Motor neuron (in vitro differentiated cells): Measurements from ENCODE around the gene SLC35F1. TPM values are rescaled to one million over a fixed set of nuclear protein-coding genes. Genes with fewer than 3 reads are reported as not detected.
A peak's percentile ranks its signal among the peaks of the same experiment; 100 is the strongest.
"Not testable (repeated sequence)": the region's sequence is repeated elsewhere in the genome, so short reads cannot be mapped to it uniquely, and the experiment has no call there.

Experiments used
- ATAC-seq, 8 experiments: fragments of 200-7000 bp; cut with Tn5 transposase; replicated peaks in 6 of 8; 2 replicates each; pipeline ENCODE4 v1.8.0; 2021; ENCODE audit warnings: mild to moderate bottlenecking in 8 of 8, moderate library complexity in 8 of 8
- H3K27ac ChIP-seq, 2 donors: fragments of 250-450 bp; sonication (Bioruptor Pico); 2 replicates each; pipeline ENCODE4 v1.9.0; 2021; ENCODE audit warnings: antibody characterized with exemption in 2 of 2, mild to moderate bottlenecking in 2 of 2, moderate library complexity in 1 of 2
- H3K4me1 ChIP-seq, 2 donors: fragments of 250-450 bp; sonication (Bioruptor Pico); replicated peaks in 1 of 2; 2 replicates each; pipeline ENCODE4 v1.6.1; 2021; ENCODE audit warnings: antibody characterized with exemption in 2 of 2, mild to moderate bottlenecking in 2 of 2, moderate library complexity in 1 of 2
- H3K4me3 ChIP-seq, 5 donors: fragments of 250-450 bp; sonication (Bioruptor Pico); 2 replicates each; pipeline ENCODE4 v1.9.0; 2021; ENCODE audit warnings: antibody characterized with exemption in 5 of 5, mild to moderate bottlenecking in 5 of 5, moderate library complexity in 4 of 5
- WGBS, 10 experiments: fragments of 450-650 bp; shearing (Covaris generic); methylation state at CpG; one replicate each; pipeline ENCODE4 v1.0.0; 2022; 5-methylcytosine and 5-hydroxymethylcytosine counted together
- in situ Hi-C, 9 experiments: fragments of 400-800 bp; cut with MboI; loops; one replicate each; pipeline ENCODE4 v1.15.0; 2021; ENCODE audit warnings: low sequenced_read_pairs in 9 of 9, low pct_unique_long_range_greater_than_20kb in 2 of 9; ENCODE audit not compliant: unreplicated experiment in 9 of 9
- total RNA-seq, 8 experiments: library from RNA; unstranded; fragments of 300-600 nt; gene quantifications; 2 replicates each; pipeline versions ENCODE4 v1.2.3 to v1.2.4, GENCODE V29; 2022

Gene SLC35F1
- total RNA-seq, result 10 to 100 TPM in 5 of 8 experiments, under 1 TPM in 2, not detected in 1; 0.15 to 39.4 (median 30.9) TPM

- ATAC-seq, result peak; percentile 51 to 87 (median 82)
- WGBS, 10 experiments, result 0% methylated on average over 3 to 9 of the region's 82 CpGs; no CpG with 5 or more reads in 7 of the 10 experiments
- in situ Hi-C loops, result no loop called here
- peak within 1 kb of the TSS; percentile 74 to 95 (median 92) for H3K4me3 ChIP-seq
- peak within 1 kb of the TSS; percentile 72 to 84 for H3K27ac ChIP-seq
- peaks cover 4 to 20% of the 10 kb centered on the region in 2 donors for H3K4me1 ChIP-seq
Measured at GRCh38 chr6:117906958-117907600, at the start of gene SLC35F1. TSS of gene SLC35F1 (plus strand) at chr6:117907264.

DNA sequence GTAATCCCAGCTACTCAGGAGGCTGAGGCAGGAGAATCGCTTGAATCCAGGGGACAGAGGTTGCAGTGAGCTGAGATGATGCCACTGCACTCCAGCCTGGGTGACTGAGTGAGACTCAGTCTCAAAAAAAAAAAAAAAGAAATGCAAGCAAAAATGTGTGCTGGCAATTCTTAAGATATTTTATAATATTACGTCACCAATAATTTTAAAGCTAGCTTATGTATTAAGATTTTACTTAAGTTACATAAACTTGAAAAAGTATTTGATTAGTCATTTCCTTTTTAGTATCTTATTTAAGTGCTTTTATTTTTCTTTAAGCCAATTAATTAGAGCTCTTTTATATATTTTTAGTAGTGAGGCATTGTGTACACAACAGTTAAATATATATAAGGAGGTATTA lies 48.5 kb upstream of the SLC35F1 start:
- WGBS, 10 experiments, result 0 to 92% (median 60%) methylated on average over 1 to 2 of the region's 2 CpGs; no CpG with 5 or more reads in 1 of the 10 experiments
- in situ Hi-C loops, ATAC-seq, H3K27ac ChIP-seq, H3K4me1 ChIP-seq, H3K4me3 ChIP-seq: not testable (repeated sequence)

DNA sequence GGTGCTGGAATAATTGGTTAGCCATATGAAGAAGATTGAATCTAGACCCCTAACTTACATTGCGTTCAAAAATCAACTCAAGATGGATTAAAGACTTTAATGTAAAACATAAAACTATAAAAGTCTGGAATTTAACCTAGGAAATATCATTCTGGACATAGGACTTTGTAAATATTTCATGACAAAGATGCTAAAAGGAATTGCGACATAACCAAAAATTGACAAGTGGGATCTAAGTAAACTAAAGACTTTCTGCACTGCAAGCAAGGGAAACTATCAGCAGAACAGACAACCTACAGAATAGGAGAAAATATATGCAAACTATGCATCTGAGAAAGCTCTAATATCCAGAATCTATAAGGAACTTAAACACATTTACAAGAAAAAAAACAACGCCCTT lies 45.5 kb upstream of the SLC35F1 start:
- WGBS, 10 experiments, result 19 to 100% (median 90%) methylated on average over 2 to 3 of the region's 3 CpGs
- in situ Hi-C loops, result no loop called here
- Histone ChIP-seq H3K27ac (no peak overlapping the region), H3K4me1 (peaks cover 0 to 7% of the 10 kb centered on the region in 2 donors), H3K4me3 (no peak overlapping the region)
- no peak for ATAC-seq

DNA sequence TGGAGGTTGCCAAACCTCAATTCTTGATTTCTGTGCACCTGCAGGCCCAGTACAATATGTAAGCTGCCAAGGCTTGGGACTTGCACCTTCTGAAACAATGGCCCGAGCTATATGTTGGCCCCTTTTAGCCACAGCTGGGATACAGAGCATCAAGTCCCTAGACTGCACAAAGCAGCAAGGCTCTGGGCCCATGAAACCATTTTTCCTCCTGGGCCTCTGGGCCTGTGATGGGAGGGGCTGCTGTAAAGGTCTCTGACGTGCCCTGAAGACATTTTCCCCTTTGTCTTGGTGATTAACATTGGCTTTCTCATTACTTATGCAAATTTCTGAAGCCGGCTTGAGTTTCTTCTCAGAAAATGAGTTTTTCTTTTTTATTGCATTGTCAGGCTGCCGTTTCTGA lies 40.5 kb upstream of the SLC35F1 start:
- ATAC-seq, result no peak
- Histone ChIP-seq H3K4me1 (peaks cover 8 to 17% of the 10 kb centered on the region in 2 donors), H3K4me3 (no peak overlapping the region), H3K27ac (no peak overlapping the region)
- 8 to 100% (median 76%) methylated on average over 1 to 4 of the region's 4 CpGs; no CpG with 5 or more reads in 2 of the 10 experiments for WGBS, 10 experiments
- in situ Hi-C loops, result no loop called here

- WGBS, 10 experiments, result 22 to 100% (median 68%) methylated on average over 1 to 4 of the region's 4 CpGs
- no peak overlapping the region for H3K4me3 ChIP-seq
- ATAC-seq, result peak in 5 of 8 experiments; percentile 29 to 88 (median 67)
- peaks cover 8 to 17% of the 10 kb centered on the region in 2 donors for H3K4me1 ChIP-seq
- in situ Hi-C loops, result no loop called here
- H3K27ac ChIP-seq, result peak overlapping the region; percentile 23
Measured at GRCh38 chr6:117870486-117871242, 36.4 kb upstream of the SLC35F1 start.

GRCh38 chr6:117880824-117881223 lies 26.2 kb upstream of the SLC35F1 start:
- H3K4me3 ChIP-seq, result no peak overlapping the region
- no peak for ATAC-seq
- in situ Hi-C loops, result no loop called here
- 0 to 29% (median 0%) methylated on average over 1 of the region's 1 CpG; no CpG with 5 or more reads in 3 of the 10 experiments for WGBS, 10 experiments
- peaks cover 0 to 8% of the 10 kb centered on the region in 2 donors for H3K4me1 ChIP-seq
- H3K27ac ChIP-seq, result no peak overlapping the region

DNA sequence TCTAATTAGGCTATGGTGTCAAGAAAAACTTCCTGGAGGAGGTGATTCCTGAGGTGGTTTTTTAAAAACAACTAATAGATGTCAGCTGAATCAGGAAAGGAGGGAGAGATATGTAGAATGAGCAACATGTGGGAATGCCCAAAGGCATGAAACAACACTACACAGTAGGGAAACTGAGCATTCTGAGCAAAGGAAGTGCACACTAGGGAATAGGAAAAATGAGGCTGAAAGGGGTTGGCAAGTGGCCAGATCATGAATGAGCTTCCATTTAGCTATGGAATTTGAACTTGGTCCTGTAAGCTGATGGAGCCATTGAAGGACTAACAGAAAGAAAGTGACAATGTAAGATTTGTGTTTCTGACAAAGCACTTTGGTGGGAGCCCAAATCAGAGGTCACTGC lies 16.9 kb upstream of the SLC35F1 start:
- ATAC-seq, result no peak
- Histone ChIP-seq H3K4me1 (no peaks in the 10 kb centered on the region), H3K27ac (no peak overlapping the region), H3K4me3 (no peak overlapping the region)
- in situ Hi-C loops, result no loop called here

DNA sequence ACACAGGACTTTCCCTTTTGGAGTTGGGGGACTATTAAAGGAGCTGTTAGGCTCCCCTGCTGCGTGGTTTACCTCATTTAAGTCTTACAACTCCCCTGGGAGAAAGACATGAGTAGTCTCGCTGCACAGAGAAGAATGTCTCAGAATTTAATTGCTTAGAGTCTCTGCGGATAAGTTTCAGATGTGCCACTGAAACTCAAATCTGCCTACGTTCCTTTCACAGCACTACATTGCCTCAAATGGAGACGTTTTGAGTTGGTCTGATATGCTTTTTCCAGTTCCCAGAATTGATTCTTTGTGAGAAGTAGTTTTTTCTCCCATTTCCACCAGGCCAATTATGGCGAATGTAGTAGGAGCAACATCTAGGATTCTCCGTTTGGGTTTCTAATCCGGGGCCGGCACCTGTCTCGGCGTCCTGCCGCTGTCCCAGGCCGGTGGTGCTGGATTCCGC lies 532 bp upstream of the SLC35F1 start:
- ATAC-seq, result peak in 6 of 8 experiments; percentile 17 to 40 (median 26)
- 0 to 60% (median 31%) methylated on average over 1 to 14 of the region's 14 CpGs; no CpG with 5 or more reads in 1 of the 10 experiments for WGBS, 10 experiments
- in situ Hi-C loops, result no loop called here
- Histone ChIP-seq H3K4me1 (peaks cover 4 to 20% of the 10 kb centered on the region in 2 donors), H3K4me3 (peak overlapping the region; percentile 74 to 95 (median 92)), H3K27ac (peak overlapping the region; percentile 72 to 84)

DNA sequence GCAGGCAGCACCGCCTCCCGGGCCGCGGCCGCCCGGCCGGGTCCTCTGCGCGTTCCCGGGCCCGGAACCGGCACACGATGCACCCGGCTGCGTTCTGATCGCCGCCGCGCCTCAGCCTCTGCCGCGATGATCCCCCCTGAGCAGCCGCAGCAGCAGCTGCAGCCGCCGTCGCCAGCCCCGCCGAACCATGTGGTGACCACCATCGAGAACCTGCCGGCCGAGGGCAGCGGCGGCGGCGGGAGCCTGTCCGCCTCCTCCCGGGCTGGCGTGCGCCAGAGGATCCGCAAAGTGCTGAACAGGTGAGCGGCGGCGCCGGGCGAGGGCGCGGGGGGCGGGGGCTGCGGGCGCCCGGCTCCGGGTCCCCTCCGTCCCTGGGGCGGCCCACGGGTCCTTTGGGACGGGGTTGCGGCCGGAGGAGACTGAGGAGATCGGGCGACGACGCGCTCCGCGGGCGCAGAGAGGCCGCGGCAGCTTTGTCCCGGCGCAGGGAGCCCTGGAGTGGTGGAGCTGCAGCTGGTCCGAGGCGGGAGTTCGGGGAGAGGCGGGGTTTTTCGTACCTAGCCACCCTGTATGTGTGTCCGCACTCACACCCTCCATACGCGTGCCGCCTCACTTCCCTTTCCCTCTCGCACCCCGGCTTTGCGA lies 659 bp downstream of the SLC35F1 start:
- Histone ChIP-seq H3K4me3 (peak overlapping the region; percentile 74 to 95 (median 92)), H3K27ac (peak overlapping the region; percentile 72 to 84), H3K4me1 (peaks cover 4 to 20% of the 10 kb centered on the region in 2 donors)
- peak; percentile 50 to 62 (median 56) for ATAC-seq
- in situ Hi-C loops, result no loop called here
- 0% methylated on average over 2 of the region's 81 CpGs; no CpG with 5 or more reads in 9 of the 10 experiments for WGBS, 10 experiments

GRCh38 chr6:117908246-117909068 lies 1.4 kb downstream of the SLC35F1 start:
- peak; percentile 21 to 50 (median 44) for ATAC-seq
- 0 to 55% (median 13%) methylated on average over 1 to 12 of the region's 45 CpGs; no CpG with 5 or more reads in 1 of the 10 experiments for WGBS, 10 experiments
- peak overlapping the region; percentile 72 to 84 for H3K27ac ChIP-seq
- peaks cover 4 to 20% of the 10 kb centered on the region in 2 donors for H3K4me1 ChIP-seq
- in situ Hi-C loops, result no loop called here
- H3K4me3 ChIP-seq, result peak overlapping the region; percentile 74 to 95 (median 92)

- in situ Hi-C loops, result no loop called here
- no peak for ATAC-seq
- Histone ChIP-seq H3K4me1 (peaks cover 4 to 20% of the 10 kb centered on the region in 2 donors), H3K27ac (no peak overlapping the region), H3K4me3 (no peak overlapping the region)
- 64 to 94% (median 87%) methylated on average over 3 to 5 of the region's 5 CpGs; no CpG with 5 or more reads in 3 of the 10 experiments for WGBS, 10 experiments
Measured at GRCh38 chr6:117909638-117910037, 2.6 kb downstream of the SLC35F1 start.

- ATAC-seq, result no peak
- in situ Hi-C loops, result no loop called here
- Histone ChIP-seq H3K4me3 (no peak overlapping the region), H3K27ac (no peak overlapping the region), H3K4me1 (peaks cover 4 to 12% of the 10 kb centered on the region in 2 donors)
- WGBS, 10 experiments, result 0 to 100% (median 90%) methylated on average over 1 to 4 of the region's 4 CpGs
Measured at GRCh38 chr6:117910549-117910948, 3.5 kb downstream of the SLC35F1 start.
